SK-N-SH (cell line): ENCODE data around the gene SLC6A9.

Experiments used
- CHD2 ChIP-seq: fragments of 150-350 bp; IDR thresholded peaks from 2 replicates; pipeline ENCODE4 v1.6.1; 2018; ENCODE audit warnings: low read length; ENCODE audit not compliant: partially characterized antibody
- CTCF ChIP-seq: fragments of 200-600 bp; sonication (generic); IDR thresholded peaks from 2 replicates; pipeline ENCODE4 v1.6.1; 2017; ENCODE audit warnings: antibody characterized with exemption, mild to moderate bottlenecking, moderate library complexity
- EZH2phosphoT487 ChIP-seq: fragments of 200-600 bp; sonication (generic); IDR thresholded peaks from 2 replicates; pipeline ENCODE4 v1.6.1; 2017; ENCODE audit warnings: low read depth, mixed run types, mild to moderate bottlenecking, antibody characterized with exemption, moderate library complexity, borderline replicate concordance
- FOSL2 ChIP-seq: IDR thresholded peaks from 2 replicates; pipeline ENCODE4 v1.4.0; 2012; ENCODE audit warnings: low read depth, mild to moderate bottlenecking, moderate library complexity, borderline replicate concordance
- MAX ChIP-seq: IDR thresholded peaks from 2 replicates; pipeline ENCODE4 v1.4.0; 2012; ENCODE audit warnings: low read depth
- NFIC ChIP-seq: IDR thresholded peaks from 2 replicates; pipeline ENCODE4 v1.4.0; 2012; ENCODE audit warnings: borderline replicate concordance
- TF ChIP-seq, protein P1 (sequence below): IDR thresholded peaks from 2 replicates; pipeline ENCODE4 v1.4.0; 2012; ENCODE audit warnings: low read depth, borderline replicate concordance

GRCh38 chr1:43960798-43961197, 70.5 kb downstream of the SLC6A9 start:
- TF ChIP-seq, protein P1, sequence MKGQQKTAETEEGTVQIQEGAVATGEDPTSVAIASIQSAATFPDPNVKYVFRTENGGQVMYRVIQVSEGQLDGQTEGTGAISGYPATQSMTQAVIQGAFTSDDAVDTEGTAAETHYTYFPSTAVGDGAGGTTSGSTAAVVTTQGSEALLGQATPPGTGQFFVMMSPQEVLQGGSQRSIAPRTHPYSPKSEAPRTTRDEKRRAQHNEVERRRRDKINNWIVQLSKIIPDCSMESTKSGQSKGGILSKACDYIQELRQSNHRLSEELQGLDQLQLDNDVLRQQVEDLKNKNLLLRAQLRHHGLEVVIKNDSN, result no peak
- TF ChIP-seq CTCF (no peak), EZH2phosphoT487 (no peak), CHD2 (no peak), NFIC (no peak), FOSL2 (no peak), MAX (no peak)
